Measurements from ENCODE around the gene FILIP1L.

FILIP1L gene

DNA sequence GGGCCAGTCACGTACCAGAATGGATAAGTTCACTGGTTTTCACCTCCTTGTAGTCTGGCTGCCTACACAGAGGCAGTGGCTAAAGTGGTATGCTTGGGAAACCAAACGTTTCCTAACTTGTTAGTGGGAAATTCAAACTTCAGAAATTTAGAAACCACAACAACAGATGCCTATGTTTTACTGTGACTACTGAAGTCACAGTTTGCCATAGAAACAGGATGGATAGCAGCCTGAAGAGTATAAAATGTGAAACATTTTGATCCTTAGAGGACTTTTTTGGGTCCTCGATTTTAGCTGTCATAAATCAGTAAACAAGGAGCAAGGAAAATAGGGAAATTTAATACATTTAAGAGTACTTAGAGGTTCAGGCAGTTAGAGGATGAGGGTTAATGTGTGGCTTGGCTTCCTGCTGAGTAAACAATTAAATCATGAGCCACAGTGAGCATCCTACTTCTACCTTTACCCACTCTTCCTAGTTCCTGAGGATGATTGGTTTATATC is 248.0 kb downstream of the FILIP1L start:
- DNase-seq (ENCODE audit: low spot score), result no peak

DNA sequence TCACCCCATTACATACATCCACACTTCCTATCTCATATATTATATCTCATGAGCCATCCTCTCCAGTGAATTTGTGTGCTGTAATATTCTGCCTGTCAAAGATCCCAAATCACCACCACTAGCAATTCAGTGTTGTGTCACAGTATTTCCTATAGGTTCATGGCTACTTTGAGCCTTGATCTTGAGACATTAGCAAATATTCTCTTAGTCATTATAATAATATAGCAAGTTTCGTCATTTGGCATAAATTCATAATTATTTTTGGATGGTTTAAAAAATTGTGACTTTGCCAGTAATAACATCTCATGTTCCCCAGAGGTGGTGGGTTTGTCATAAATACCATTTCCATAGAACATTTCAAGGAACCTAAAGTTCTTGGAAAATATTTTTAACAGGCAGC is 249.0 kb downstream of the FILIP1L start:
- DNase-seq (ENCODE audit: low spot score), result no peak

DNA sequence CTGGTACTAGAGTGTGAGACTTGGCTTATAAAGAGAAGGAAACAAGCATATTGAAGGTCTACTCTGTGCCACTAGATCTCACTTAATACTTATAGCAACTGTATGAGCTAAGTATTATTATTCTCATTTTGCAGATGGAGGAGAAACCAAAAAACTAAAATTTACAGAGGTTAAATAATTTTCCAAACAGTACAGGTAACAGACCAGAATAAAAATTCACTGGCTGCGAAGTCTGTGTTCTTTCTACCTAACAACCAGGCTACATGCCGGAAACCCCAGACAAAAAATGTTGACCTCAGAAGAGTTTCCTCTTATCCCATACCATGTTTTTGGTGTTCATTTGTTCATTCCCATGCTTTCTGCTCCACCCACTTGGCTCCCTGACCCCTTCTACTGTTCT is 250.0 kb downstream of the FILIP1L start:
- no peak for DNase-seq (ENCODE audit: low spot score)

DNA sequence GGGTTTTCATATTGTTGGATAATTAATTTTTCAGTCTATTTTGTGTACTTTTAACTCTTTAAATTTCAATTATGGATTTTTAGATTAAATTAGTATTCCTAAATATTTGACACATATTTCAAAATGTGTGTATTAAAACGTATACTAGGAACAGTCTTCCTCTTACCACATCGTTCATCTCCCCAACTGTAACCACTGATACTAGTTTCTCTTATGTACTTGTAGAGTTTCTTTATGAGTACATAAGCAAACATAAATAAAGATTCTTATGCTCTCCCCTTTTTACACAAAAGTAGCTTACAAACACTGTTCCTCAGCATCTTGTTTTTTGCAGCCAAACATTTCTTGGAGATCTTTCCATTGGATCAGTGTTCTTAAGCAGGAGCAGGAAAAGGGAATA is 250.7 kb downstream of the FILIP1L start:
- DNase-seq (ENCODE audit: low spot score), result no peak

DNA sequence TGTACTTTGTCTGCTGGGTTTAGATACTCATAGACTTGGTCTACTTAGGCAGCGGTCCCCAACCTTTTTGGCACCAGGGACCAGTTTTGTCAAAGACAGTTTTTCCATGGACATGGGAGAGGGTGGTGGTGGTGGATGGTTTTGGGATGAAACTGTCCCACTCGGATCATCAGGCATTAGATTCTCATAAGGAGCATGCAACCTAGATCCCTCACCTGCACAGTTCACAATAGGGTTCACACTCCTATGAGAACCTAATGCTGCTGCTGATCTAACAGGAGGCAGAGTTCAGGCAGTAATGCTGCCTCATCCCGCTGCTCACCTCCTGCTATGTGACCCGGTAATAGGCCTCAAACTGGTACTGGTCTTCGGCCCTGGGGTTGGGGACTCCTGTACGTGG is 251.3 kb downstream of the FILIP1L start:
- no peak for DNase-seq (ENCODE audit: low spot score)

DNA sequence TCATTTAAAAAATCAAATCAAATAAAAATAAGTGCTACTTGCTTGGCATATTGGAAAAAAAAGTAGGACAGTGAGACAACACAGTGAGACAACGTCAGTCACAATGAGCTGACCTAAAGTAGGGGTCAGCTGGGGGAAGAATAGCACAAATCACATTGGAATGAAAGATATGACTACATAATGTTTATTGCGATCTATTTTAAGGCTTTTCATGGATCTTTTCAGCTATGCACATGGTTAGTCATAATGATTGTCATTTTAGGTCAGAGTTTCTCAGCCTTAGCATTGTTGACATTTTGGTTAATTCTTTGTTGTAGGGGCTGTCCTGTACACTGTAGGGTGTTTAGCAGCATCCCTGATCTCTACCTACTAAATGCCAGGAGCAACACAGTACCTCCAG is 252.1 kb downstream of the FILIP1L start:
- no peak for DNase-seq (ENCODE audit: low spot score)

DNA sequence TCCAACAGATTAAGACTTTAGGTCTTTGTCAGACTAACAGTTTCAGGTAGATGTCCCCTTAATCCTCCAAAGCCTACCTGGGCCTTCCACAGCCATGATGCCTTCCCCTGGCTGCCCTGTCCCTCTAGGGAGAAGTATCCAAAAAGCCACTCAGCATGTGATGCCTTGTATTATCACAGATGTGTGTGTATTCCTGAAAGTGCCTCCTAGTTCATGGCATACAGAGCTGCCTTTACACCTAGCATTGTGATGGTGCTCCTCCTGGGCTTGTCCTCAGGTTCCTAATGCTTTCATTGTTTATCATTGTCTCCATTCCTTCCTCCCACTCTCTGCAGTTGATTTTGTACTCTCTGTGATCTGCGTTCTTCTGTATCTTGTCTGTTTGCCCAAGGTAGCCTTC is 253.1 kb downstream of the FILIP1L start:
- DNase-seq (ENCODE audit: low spot score), result no peak

DNA sequence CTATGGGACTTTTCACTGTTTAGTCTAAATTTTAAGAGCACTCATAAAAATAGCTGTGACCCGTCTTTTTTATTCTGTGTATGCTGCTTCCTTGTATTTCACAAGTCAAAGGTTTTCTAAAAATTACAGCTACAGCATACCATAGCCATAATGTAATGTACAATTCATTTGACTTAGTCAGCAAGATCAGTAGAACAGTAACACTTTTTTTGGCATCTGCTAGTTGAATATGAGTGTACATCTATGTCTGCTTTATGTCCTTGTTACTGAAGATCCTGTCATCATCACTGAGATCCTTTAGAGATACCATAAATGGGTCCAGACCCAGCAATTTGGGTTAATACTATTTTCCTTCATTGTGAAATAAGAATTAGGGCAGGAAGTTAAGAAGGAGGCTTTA is 254.5 kb downstream of the FILIP1L start:
- no peak for DNase-seq (ENCODE audit: low spot score)

DNA sequence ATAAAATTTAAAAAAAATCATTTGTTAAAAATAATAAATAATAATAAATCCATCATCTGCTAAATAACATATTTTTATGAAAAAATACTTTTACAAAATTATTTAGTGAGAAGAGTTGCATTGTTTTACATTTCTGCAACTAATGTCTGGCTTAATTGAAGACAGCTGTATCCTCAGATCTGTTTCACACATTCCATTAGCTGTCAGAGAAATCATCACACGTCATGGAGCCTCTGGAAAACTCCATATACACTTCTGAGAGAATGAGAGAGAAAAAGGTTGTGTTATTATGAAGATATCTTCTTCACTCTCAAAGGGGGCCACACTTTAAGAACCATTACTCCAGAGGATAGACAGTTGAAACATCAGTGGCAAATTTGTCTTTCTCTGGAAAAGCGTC is 255.8 kb downstream of the FILIP1L start:
- DNase-seq (ENCODE audit: low spot score), result no peak

DNA sequence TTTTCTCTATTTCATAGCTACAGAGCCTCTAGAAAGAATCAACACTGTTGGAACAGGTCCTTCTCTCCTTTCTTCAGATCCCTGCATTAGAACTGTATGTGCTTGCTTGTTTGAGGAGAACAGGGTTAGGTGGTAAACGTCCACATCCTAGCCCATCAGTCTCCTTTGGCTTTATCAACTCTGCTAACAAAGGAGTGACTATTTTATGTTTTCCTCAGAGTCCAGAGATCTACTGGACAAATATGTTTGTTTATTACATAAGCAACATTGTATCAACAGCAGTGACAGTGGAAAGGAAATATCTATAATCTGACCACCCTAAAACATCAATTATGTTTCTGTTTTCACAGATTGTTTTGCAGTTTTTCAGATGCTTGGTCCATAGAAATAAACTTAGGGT is 257.0 kb downstream of the FILIP1L start:
- DNase-seq (ENCODE audit: low spot score), result no peak

DNA sequence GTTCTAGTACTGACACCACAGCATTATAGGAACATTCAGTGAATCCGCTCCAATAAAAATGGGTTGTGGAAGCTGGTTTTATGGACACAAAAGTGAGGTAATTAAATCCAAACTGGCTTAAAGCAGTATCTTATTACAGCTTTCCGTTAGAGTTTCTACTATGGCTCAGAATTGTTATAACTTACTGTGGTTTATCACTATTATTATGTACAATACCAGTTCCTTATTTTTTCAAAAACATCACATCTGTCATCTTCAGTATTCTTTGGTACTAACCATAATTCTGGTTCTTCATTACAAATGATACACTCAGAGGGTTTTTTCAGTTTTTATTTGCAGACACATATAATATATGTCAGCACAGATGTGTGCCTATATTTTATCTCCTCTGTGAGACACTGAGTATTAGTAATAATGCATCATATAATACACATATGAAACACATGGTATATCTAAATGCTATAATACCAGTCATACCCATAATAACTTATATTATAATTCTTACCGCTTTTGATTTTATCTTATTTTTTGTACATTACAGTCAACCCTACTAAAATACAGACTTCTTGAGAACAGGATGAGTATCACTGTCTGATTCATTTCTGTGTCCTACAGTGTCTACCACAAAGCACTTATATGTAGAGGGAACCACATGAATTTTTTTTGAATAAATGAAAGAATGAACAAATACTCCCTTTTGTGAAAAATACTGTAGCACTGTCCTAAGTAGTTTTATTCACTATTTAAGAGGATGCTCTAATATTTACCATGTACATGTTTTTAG is 257.7 kb downstream of the FILIP1L start:
- no peak for DNase-seq (ENCODE audit: low spot score)

DNA sequence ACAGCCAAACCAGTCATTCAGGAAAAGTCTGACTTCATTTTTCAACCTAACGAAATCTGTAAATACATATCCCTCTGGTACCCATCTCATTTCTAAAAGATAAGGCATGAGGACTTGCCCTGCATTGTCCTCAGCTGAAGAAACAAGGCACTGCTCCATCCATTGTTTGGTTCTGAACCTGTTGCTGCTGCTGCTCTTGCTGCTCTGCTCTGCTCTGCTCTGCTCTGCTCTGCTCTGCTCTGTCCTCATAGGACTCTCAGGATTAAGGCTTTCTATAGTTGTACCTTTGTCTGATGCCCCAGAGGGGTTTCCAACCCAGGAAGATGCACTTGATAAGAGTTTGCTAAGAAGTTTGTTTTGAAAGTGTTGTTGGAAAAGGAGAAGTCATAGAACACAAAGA is 258.4 kb downstream of the FILIP1L start:
- DNase-seq (ENCODE audit: low spot score), result no peak

DNA sequence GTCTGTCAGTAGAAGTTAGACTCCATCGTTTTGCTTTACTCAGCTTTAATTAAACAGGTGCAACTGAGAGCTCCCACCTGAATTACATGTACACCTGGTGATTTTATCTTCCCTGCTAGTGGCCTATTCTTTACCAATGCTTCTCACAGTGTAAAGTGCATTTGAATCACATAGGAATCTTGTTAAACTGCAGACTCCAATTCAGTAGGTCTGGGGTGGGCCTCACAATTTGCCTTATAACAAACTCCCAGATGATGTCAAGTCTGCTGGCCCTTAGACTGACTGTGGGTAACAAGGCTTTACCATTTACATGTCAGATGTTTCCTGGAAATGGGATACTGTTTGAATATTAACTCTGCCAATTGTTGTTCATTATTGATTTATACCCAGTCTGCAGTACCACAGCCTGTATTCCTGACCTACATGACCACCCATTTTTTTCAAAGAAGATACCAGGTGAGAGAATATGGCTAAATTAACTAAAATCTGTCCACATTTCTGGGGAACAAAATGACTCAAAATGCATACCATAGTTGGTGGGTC is 259.5 kb downstream of the FILIP1L start:
- DNase-seq (ENCODE audit: low spot score), result no peak

DNA sequence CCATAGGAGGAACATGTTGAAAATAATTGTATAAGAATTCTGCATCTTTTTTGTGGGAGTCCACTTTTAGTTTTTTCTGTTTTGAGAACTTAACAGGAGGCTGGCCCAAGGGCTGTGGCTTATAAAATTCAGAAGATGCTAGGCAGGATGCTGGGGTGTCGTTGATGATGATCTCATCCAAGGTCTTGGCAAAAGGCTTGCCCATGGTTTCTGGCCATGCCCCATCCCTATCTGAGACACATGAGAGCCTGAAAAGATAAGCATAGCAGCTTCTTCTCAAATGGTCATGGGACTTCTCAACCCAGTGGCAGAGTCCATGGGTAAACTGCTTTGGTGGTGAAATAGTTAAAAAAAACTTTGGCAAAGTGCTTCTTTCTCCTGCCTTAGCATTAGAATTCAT is 261.4 kb downstream of the FILIP1L start:
- DNase-seq (ENCODE audit: low spot score), result no peak

DNA sequence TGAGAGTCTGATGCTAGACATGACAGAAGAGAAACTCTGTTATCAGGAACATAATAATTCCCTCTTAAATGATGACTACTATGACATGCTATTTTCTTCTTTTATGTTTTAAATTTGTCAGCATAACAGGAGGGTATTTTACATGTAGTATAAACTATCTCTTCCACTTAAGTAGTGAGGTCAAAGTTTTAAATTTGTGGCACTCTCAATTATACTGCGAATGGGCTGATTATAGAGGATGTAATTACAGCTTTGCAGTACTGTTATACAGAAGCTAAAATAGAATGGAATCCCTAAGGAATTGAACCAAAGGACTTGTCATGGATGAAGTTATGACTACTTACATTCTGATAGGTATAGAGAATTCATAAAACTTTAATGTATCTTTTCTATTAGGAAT is 262.3 kb downstream of the FILIP1L start:
- no peak for DNase-seq (ENCODE audit: low spot score)

DNA sequence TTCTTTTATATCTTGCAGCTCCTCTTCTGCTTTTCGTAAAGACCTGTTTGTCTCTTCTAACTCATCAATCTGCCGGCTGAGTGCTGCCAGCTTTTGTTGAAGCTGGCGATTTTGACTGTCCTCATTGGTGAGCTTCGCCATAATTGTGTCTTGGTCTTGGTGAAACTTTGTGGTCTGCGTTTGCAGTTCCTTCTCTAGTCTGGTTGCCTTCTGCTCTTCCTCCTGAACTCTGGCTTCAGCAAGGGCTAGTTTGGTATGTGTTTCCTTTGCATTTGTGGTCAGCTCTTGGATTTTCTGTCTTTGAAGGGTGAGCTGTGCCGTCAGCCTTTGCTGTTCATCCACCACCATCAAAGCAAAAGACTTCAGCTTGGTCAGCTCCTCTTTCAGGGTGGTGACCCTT is 263.7 kb downstream of the FILIP1L start:
- no peak for DNase-seq (ENCODE audit: low spot score)

DNA sequence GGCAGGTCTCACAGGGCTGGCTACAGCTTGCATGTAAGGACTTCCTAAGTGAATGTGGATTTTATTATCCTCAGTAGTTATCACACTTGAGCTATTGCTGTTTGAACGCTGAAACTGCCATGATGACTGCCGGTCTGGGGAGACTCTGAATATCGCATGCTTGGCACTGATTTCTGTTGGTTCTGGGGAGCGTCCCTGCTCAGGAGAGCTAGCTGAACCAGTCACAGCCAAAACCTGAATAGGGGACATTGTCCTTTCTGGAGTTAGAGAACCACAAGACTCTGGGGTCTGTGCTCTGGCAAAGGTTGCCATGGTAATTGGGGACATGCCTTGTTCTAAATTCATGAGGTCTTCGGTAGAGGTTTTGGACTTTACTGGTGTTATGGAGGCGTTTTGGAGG is 265.9 kb downstream of the FILIP1L start:
- no peak for DNase-seq (ENCODE audit: low spot score)

DNA sequence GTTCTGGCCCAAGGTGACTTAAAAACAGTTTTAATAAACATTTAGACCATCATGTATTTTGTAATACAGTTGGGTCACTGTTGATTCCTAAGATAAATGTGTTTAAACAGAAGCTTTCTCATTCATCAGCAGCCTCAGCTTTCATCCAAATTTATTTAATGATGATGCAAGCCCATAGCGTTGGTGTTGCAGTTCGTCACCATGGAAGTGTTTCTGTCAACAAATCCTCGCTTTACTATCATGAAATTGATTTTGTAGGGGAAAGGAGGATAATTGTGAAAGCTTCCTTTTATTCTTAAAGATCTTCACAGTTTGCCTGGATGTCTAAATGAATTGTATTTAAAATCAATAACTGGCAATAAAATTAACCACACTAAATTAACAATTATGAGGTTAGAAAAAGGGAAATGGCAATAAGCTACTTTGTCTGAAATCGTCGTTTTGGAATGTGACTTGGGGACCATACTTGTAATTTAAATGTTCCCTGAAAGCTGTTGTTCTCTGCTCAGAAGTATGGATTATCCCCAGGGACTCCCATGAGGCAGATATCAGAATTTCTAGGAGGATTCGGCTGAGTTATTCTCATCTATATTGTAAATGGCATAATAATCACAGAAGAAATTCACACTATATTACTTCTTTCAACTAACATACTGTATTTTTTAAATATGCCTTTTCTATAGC is 267.7 kb downstream of the FILIP1L start:
- peak; percentile 7 for DNase-seq (ENCODE audit: low spot score)

DNA sequence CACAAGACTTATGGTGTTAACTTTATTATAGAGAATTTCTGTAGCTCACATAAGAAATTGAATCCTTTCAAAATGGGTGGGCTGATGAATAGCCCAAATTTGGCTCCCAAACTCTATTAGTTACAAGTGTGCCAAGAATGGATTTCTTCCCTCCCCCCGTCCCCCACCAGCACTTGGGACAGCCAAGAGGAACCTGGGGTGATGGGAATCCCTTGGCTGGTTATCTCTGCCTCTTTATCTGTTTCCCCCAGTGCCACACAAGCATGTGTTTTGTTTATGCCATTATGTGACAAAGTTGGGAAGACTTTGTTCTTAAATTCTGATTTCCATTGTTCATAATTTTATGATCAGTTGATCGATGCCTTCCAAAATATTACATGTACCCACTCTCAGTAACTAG is 268.3 kb downstream of the FILIP1L start:
- DNase-seq (ENCODE audit: low spot score), result no peak

DNA sequence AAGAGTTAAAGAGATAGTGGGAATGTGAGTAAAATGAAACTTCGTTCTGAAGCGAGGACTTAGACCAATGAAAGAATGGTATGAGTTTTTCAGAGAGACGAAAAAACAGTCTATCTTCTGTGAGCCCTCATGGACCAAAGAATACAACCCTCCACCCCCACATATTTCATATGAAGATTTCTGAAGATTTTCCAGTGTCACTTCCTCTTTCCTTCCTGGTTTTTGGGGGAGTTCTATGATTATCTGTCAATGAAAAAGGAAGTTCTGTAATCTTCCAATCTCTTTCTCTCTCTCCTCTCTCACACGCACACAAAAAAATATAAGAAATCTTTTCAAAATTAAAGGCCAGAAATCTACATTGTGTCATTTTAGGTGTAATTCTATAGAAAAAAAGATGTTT is 269.0 kb downstream of the FILIP1L start:
- DNase-seq (ENCODE audit: low spot score), result no peak

DNA sequence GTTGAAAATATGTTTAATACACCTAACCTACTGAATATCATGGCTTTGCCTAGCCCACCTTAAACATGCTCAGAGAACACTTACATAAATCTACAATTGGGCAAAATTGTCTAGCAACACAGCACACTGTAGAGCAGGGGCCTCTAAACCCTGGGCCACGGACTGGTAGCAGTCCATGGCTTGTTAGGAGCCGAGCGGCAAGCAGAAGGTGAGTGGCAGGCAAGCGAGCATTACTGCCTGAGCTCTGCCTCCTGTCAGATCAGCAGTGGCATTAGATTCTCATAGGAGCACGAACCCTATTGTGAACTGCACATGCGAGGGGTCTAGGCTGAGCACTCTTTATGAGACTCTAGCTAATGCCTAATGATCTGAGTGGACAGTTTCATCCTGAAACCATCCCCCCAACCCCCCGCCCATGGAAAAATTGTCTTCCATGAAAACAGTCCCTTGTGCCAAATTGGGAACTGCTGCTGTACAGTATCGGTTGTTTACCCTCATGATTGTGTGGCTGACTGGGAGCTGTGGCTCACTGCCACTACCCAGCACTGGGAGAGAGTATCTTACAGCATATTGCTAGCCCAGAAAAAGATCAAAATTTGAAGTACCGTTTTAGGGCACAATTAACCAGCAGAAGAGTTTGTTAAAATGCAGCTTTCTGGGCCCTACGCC is 270.6 kb downstream of the FILIP1L start:
- DNase-seq (ENCODE audit: low spot score), result no peak

DNA sequence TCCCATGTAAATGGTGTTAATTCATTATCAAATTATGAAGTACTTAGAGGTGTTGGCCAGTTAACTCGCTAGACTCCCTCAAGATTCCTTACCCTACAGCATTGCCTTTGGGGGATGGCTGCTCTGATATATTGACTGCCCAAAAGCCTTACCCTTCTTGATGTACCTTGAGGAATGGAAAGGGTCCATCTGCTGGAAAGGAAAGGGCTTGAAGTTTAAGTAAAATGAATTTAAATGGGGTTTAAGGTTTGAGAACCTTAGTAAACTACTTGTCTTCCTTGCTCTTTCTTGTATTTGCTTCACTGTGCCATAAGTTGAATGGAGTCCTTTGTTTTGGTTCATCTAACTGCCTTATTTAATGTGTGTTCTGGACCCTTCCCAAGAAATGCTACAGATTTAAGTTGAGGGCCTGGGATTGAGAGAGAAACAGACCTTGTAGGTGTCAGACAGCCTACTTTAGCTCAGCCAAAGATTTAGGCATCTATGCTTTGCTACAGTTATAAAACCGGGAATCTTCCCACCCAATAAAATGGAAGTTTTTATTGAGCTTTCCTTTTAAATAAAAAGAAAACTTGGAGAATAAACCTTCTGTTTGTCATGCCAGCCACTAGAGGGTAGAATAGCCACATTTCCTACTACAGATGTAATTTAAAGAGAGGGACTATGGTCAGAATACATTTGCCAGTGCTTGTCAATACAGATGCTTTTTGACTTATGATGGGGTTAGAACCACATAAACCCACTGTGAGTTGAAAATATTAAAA is 271.3 kb downstream of the FILIP1L start:
- DNase-seq (ENCODE audit: low spot score), result no peak

Measured in HuH-7.5 (cell line).